SK-N-SH treated with all-trans-retinoic acid at 6 μM for 48 hours (cell line): ENCODE data around the gene SLC12A8.

ENCODE experiments used
- ATAC-seq: fragments of 200-7000 bp; cut with Tn5 transposase; 3 replicates; pipeline ENCODE4 v1.9.1; 2020; ENCODE audit warnings: mild to moderate bottlenecking, moderate library complexity
- ARNTL ChIP-seq: fragments of 450-650 bp; formaldehyde crosslinking; IDR thresholded peaks from 2 replicates; pipeline ENCODE4 v1.5.0; 2020; ENCODE audit warnings: low read depth, mild to moderate bottlenecking, moderate library complexity, borderline replicate concordance
- BACH2 ChIP-seq: fragments of 250-450 bp; sonication (Bioruptor Pico); IDR thresholded peaks from 2 replicates; pipeline ENCODE4 v1.9.0; 2021; ENCODE audit warnings: mild to moderate bottlenecking, borderline replicate concordance
- CSDC2 ChIP-seq: fragments of 250-450 bp; sonication (Bioruptor Pico); IDR thresholded peaks from 2 replicates; pipeline ENCODE4 v1.5.0; 2020; ENCODE audit warnings: mild to moderate bottlenecking, moderate library complexity
- ESRRG ChIP-seq: fragments of 250-450 bp; sonication (Bioruptor Pico); IDR thresholded peaks from 2 replicates; pipeline ENCODE4 v1.6.1; 2021; ENCODE audit warnings: mild to moderate bottlenecking
- GLIS3 ChIP-seq: fragments of 250-450 bp; sonication (Bioruptor Pico); IDR thresholded peaks from 2 replicates; pipeline ENCODE4 v1.5.0; 2020; ENCODE audit warnings: mild to moderate bottlenecking, moderate library complexity
- OSR1 ChIP-seq: fragments of 250-450 bp; sonication (Bioruptor Pico); IDR thresholded peaks from 2 replicates; pipeline ENCODE4 v1.8.0; 2022; ENCODE audit warnings: moderate library complexity, mild to moderate bottlenecking, inconsistent platforms
- SNAI2 ChIP-seq: fragments of 250-450 bp; sonication (Bioruptor Pico); IDR thresholded peaks from 2 replicates; pipeline ENCODE4 v1.5.0; 2020; ENCODE audit warnings: mild to moderate bottlenecking, moderate library complexity
- ZC3H10 ChIP-seq: fragments of 250-450 bp; sonication (Bioruptor Pico); IDR thresholded peaks from 2 replicates; pipeline ENCODE4 v1.5.1; 2021; ENCODE audit warnings: mild to moderate bottlenecking, moderate library complexity
- ZFP3 ChIP-seq: fragments of 250-450 bp; sonication (Bioruptor Pico); IDR thresholded peaks from 2 replicates; pipeline ENCODE4 v1.5.0; 2020; ENCODE audit warnings: mild to moderate bottlenecking, moderate library complexity
- ZFP30 ChIP-seq: fragments of 450-650 bp; formaldehyde crosslinking; IDR thresholded peaks from 2 replicates; pipeline ENCODE4 v1.5.0; 2022; ENCODE audit warnings: mild to moderate bottlenecking, moderate library complexity
- ZNF565 ChIP-seq: fragments of 450-650 bp; formaldehyde crosslinking; conservative IDR thresholded peaks from 2 replicates; pipeline ENCODE4 v1.5.0; 2020; ENCODE audit warnings: low read depth, mild to moderate bottlenecking, moderate library complexity
- ZNF70 ChIP-seq: fragments of 450-650 bp; formaldehyde crosslinking; IDR thresholded peaks from 2 replicates; pipeline ENCODE4 v1.5.0; 2020; ENCODE audit warnings: mild to moderate bottlenecking, moderate library complexity
- ZNF8 ChIP-seq: fragments of 450-650 bp; formaldehyde crosslinking; IDR thresholded peaks from 2 replicates; pipeline ENCODE4 v1.5.0; 2020; ENCODE audit warnings: mild to moderate bottlenecking, moderate library complexity
- TF ChIP-seq, protein P1 (sequence below): fragments of 250-450 bp; sonication (Bioruptor Pico); IDR thresholded peaks from 2 replicates; pipeline ENCODE4 v1.8.0; 2020; ENCODE audit warnings: mild to moderate bottlenecking, moderate library complexity, borderline replicate concordance
- TF ChIP-seq, protein P2 (sequence below): fragments of 250-450 bp; sonication (Bioruptor Pico); IDR thresholded peaks from 2 replicates; pipeline ENCODE4 v1.8.0; 2021; ENCODE audit warnings: low read depth, mild to moderate bottlenecking, moderate library complexity, borderline replicate concordance
- TF ChIP-seq, protein P3 (sequence below): fragments of 250-450 bp; sonication (Bioruptor Pico); IDR thresholded peaks from 2 replicates; pipeline ENCODE4 v1.5.1; 2021; ENCODE audit warnings: mild to moderate bottlenecking, moderate library complexity

SLC12A8 gene

DNA sequence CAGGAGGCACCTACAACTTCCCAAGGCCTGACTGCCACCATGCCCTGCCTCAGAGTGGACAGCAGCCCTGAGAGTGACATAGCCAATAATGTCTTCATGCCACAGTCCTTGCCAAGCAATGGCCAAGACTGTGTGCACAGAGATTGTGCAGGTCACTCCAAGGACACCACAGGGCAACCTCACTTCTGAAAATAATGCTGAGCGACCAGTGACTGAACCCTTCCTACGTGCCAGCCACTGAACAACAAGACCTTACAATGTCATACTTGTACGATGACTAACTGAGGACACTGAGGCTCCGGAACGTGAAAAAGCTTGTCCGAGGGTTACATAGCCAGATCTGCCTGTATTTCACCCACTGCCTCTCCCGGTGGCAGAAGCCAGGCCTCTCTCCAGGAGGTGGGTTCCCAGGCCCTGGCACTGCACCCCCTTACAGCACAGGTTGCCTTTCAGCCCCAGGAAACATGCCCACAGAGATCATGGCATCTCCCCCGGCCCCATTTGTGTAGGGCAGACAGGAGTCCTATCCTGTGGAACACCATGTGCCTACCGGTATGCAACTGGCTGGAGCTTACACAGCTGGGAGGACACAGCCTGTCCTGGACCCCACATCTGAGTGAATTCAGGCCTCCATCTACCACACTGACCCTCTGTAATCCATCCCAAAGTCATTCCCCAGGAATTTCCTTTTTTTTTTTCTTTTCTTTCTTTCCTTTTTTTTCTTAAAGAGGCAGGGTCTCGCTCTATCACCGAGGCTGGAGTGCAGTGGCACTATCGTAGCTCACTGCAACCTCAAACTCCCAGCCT, 72.3 kb downstream of the SLC12A8 start:
- no peak for TF ChIP-seq ZNF70
- TF ChIP-seq OSR1 (CRISPR knock-in tag): 0 out of 2 replicates have a peak, but pooled peaks have one; percentile 10
- no peak for TF ChIP-seq ESRRG
- TF ChIP-seq, protein P1, sequence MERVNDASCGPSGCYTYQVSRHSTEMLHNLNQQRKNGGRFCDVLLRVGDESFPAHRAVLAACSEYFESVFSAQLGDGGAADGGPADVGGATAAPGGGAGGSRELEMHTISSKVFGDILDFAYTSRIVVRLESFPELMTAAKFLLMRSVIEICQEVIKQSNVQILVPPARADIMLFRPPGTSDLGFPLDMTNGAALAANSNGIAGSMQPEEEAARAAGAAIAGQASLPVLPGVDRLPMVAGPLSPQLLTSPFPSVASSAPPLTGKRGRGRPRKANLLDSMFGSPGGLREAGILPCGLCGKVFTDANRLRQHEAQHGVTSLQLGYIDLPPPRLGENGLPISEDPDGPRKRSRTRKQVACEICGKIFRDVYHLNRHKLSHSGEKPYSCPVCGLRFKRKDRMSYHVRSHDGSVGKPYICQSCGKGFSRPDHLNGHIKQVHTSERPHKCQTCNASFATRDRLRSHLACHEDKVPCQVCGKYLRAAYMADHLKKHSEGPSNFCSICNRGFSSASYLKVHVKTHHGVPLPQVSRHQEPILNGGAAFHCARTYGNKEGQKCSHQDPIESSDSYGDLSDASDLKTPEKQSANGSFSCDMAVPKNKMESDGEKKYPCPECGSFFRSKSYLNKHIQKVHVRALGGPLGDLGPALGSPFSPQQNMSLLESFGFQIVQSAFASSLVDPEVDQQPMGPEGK (CRISPR knock-in tag): no peak
- no peak for TF ChIP-seq CSDC2 (CRISPR knock-in tag)
- no peak for TF ChIP-seq ZNF8

DNA sequence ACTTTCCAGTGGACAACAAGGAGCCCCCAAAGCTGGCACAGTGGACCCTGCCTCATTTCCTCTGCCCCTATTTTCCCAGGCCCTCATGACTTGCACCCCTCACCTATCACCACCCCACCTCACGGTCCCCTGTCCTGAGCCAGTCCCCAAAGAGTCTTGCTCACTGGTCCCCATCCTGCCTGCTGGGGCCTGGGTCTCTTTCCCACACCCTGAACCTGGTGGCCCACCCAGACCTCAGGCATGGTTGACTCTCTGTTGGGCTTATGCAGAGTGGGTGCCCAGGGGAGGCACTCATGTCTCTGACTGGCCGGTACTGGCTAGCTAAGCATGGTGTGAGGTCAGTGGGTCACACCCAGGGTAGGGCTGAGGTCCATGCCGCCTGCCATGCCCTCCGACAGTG, 73.2 kb downstream of the SLC12A8 start:
- no peak for ATAC-seq
- TF ChIP-seq ZC3H10 (CRISPR knock-in tag) (no peak), ZFP30 (CRISPR knock-in tag) (no peak), ZNF70 (no peak), ARNTL (CRISPR knock-in tag) (no peak), ESRRG (no peak), CSDC2 (CRISPR knock-in tag) (no peak)

More for the DNA sequence above, 72.3 kb downstream of the SLC12A8 start:
- ATAC-seq: peak; percentile 69

DNA sequence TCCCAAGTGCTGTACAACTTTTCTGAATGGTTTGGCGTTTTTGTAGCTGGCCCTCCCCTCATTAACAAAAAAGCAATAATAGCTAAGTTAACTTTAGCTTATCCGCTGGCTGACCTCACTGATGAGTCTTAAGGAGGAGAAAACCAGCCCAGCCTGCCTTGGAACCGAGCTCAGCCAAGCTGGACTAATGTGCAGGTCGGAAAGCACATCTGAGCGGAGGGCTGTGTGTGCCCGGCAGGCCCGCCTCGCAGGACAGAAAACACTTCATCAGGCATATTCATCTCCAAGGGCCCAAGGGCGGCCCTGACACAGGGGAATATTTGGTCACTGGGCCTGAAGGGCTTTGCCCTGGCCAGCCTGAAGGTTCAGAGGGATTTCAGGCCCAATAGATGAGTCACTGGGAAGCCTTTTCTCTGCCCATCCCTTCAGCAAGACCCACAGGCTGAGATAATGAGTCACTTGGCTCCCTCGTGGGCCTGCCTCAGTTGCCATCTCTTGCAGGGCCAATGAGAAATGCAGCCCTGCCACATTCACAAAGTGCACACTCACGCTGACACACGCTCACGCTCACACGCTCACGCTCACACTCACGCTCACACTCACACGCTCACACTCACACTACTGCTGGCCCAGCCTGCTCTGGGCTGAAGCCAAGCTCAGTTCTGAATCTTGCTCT, 75.1 kb downstream of the SLC12A8 start:
- TF ChIP-seq GLIS3 (CRISPR knock-in tag) (no peak), ZNF565 (CRISPR knock-in tag) (no peak), ESRRG (no peak), ZC3H10 (CRISPR knock-in tag) (no peak)
- TF ChIP-seq, protein P2, sequence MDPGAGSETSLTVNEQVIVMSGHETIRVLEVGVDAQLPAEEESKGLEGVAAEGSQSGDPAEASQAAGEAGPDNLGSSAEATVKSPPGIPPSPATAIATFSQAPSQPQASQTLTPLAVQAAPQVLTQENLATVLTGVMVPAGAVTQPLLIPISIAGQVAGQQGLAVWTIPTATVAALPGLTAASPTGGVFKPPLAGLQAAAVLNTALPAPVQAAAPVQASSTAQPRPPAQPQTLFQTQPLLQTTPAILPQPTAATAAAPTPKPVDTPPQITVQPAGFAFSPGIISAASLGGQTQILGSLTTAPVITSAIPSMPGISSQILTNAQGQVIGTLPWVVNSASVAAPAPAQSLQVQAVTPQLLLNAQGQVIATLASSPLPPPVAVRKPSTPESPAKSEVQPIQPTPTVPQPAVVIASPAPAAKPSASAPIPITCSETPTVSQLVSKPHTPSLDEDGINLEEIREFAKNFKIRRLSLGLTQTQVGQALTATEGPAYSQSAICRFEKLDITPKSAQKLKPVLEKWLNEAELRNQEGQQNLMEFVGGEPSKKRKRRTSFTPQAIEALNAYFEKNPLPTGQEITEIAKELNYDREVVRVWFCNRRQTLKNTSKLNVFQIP (CRISPR knock-in tag): no peak
- peak; percentile 55 for ATAC-seq

DNA sequence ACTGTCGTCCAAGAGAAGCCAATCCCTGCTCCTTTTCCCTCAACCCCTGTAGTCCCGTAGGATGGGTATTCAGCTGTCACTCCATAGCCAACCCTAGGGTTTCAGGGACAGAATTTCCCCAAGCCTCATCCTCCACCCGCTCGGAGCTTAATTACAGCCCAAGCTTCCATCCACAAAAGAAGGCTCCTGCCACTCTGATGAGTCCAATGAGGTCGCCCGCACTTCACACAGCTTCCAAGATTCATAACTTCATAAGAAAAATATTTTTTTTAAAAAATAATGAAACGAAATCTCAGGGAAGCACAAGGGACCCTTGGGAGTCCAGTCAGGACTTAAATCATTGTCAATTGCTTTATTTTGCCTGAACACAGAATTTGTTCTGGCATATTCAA, 75.6 kb downstream of the SLC12A8 start:
- ATAC-seq: no peak
- TF ChIP-seq, protein P1 (CRISPR knock-in tag): no peak
- TF ChIP-seq ZFP3 (CRISPR knock-in tag): no peak
- TF ChIP-seq SNAI2 (CRISPR knock-in tag): no peak
- TF ChIP-seq ZFP30 (CRISPR knock-in tag): no peak
- TF ChIP-seq, protein P3, sequence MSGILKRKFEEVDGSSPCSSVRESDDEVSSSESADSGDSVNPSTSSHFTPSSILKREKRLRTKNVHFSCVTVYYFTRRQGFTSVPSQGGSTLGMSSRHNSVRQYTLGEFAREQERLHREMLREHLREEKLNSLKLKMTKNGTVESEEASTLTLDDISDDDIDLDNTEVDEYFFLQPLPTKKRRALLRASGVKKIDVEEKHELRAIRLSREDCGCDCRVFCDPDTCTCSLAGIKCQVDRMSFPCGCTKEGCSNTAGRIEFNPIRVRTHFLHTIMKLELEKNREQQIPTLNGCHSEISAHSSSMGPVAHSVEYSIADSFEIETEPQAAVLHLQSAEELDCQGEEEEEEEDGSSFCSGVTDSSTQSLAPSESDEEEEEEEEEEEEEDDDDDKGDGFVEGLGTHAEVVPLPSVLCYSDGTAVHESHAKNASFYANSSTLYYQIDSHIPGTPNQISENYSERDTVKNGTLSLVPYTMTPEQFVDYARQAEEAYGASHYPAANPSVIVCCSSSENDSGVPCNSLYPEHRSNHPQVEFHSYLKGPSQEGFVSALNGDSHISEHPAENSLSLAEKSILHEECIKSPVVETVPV (CRISPR knock-in tag): no peak
- TF ChIP-seq ZNF70: no peak
- no peak for TF ChIP-seq ESRRG
- TF ChIP-seq CSDC2 (CRISPR knock-in tag): no peak
- TF ChIP-seq, protein P2 (CRISPR knock-in tag): no peak
- no peak for TF ChIP-seq OSR1 (CRISPR knock-in tag)

DNA sequence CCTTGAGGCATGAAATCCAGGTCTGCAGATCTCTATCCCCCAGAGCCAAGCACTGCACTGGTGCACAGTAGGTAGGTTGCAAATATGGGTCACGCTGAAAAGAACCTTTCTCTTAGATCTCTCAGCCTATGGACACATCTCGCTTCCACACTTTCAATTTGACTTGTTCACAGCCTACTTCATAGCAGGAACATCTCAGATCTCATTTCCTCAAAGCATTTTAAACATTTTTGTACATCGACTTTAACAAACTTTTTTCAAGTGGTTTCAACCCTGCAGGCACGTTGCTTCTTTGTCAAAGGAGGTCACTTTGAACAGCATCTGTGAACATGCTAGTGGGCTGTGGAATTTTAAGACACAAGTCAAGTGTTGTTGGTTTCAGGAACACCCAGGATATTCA, 76.0 kb downstream of the SLC12A8 start:
- ATAC-seq: no peak
- TF ChIP-seq BACH2 (CRISPR knock-in tag) (no peak), ZNF565 (CRISPR knock-in tag) (no peak)
